Choroid plexus epithelial cell (primary cell): ENCODE data around the gene VIPR2.

Experiments used
- DNase-seq: peaks from one replicate; pipeline ENCODE4 v3.0.0-alpha.2; 2010; ENCODE audit warnings: low read depth
- H3K4me3 ChIP-seq: 2 replicates; pipeline ENCODE4 v1.5.1; 2011; ENCODE audit warnings: low read depth, mild to moderate bottlenecking, control low read depth, low read length, moderate library complexity
- TF ChIP-seq, protein P1 (sequence below): conservative IDR thresholded peaks from 2 replicates; pipeline ENCODE4 v1.5.1; 2011; ENCODE audit warnings: low read depth, mild to moderate bottlenecking, control low read depth, inconsistent platforms, low read length, moderate library complexity

VIPR2 gene

DNA sequence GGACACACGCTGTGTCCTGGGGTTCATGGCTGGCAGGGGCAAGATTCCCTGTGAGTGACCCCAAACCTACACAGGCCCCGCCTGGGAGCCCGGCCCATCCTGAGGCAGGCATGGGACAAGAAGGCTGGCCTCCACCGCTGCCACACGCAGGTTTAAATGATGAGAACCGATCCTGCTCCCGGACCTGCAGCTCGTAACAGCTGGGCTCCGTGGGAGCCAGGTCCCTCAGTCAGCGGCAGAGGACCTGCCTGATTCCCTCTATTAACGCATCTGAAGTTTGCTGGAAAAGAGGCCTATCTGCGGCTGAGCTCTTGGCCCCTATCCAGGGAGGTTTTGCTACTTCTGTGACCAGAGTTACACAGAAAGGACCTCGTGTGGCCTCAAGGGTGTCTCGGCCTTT is 112.3 kb downstream of the VIPR2 start:
- no peak for DNase-seq
- H3K4me3 ChIP-seq: no peak overlapping the region
- TF ChIP-seq, protein P1, sequence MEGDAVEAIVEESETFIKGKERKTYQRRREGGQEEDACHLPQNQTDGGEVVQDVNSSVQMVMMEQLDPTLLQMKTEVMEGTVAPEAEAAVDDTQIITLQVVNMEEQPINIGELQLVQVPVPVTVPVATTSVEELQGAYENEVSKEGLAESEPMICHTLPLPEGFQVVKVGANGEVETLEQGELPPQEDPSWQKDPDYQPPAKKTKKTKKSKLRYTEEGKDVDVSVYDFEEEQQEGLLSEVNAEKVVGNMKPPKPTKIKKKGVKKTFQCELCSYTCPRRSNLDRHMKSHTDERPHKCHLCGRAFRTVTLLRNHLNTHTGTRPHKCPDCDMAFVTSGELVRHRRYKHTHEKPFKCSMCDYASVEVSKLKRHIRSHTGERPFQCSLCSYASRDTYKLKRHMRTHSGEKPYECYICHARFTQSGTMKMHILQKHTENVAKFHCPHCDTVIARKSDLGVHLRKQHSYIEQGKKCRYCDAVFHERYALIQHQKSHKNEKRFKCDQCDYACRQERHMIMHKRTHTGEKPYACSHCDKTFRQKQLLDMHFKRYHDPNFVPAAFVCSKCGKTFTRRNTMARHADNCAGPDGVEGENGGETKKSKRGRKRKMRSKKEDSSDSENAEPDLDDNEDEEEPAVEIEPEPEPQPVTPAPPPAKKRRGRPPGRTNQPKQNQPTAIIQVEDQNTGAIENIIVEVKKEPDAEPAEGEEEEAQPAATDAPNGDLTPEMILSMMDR: no peak

DNA sequence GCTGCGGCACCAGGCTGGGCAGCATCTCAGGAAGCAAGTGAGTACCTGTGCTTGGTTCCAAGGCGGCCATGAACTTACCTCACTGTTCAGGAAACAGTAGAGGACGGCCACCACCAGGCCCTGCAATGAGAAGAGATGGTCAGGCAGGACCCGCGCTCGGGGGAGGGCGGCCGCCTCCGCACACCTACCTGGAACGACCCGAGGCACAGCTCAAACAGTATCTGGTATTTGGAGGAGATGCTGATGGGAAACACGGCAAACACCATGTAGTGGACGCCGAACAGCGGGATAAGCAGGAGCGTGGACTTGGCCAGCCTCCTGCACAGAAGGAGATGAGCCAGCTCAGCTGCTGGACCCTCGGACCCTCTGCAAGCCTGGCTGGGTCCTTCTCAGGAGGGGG is 112.9 kb downstream of the VIPR2 start:
- TF ChIP-seq, protein P1: no peak
- no peak overlapping the region for H3K4me3 ChIP-seq
- no peak for DNase-seq

DNA sequence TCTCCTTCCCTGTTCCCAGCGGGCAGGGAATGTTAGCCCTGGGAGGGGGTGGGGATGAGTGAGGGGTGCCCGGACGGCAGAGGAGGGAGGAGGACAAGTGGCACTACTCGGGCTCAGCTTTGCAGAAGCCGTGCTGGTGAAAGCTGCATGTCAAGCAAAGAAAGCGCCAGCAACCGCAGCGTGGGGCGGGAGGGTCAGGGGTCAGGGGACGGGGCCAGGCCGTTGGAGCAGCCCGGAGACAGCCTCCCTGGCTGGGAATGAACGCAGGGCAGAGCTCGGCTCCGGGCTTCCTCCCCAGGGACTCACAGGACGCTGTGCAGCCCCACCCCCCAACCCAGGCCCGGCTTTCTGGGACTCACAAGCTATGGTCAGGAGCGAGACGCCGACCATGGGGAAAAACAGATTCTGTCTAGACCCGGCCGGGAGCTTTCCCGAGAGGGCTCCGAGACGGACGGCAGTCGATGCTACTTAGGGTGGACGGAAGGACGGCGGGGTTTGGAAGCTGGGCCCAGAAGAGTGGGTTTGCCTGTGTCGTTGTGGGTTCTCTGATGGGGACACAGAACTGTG is 113.4 kb downstream of the VIPR2 start:
- TF ChIP-seq, protein P1: no peak
- peak overlapping the region; percentile 56 for H3K4me3 ChIP-seq
- no peak for DNase-seq

DNA sequence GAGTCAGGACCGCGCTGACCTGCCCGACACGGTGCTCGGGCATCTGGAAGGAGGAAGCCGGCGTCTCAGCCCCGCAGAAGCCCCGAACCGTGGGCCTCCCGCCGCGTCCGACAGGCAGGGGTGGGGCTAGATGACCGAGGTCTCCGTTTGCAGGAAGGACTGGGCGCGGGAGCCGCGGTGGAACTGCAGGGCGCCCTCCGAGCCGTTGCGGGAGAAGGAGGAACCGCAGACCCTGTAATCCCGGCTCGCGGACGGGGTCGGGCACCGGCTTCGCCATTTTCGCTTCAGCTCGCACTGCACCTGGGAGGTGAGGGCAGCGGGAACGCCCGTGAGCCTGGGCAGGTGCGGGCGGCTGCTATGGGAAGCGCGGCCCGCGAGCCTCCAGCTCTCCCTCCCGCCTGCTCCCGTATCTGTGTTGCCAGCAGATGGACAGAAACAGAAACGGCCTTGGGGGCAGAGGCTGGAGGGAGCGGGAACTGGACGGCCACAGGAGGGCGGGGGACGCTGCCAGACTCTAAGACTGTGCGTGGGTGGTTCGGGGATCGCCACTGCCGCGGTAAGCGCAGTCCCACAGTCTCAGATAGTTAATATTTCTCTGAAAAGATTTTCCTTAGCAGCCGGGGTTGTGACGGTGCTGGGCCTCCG is 114.1 kb downstream of the VIPR2 start:
- H3K4me3 ChIP-seq: peak overlapping the region; percentile 56
- no peak for DNase-seq
- TF ChIP-seq, protein P1: peak; percentile 38

DNA sequence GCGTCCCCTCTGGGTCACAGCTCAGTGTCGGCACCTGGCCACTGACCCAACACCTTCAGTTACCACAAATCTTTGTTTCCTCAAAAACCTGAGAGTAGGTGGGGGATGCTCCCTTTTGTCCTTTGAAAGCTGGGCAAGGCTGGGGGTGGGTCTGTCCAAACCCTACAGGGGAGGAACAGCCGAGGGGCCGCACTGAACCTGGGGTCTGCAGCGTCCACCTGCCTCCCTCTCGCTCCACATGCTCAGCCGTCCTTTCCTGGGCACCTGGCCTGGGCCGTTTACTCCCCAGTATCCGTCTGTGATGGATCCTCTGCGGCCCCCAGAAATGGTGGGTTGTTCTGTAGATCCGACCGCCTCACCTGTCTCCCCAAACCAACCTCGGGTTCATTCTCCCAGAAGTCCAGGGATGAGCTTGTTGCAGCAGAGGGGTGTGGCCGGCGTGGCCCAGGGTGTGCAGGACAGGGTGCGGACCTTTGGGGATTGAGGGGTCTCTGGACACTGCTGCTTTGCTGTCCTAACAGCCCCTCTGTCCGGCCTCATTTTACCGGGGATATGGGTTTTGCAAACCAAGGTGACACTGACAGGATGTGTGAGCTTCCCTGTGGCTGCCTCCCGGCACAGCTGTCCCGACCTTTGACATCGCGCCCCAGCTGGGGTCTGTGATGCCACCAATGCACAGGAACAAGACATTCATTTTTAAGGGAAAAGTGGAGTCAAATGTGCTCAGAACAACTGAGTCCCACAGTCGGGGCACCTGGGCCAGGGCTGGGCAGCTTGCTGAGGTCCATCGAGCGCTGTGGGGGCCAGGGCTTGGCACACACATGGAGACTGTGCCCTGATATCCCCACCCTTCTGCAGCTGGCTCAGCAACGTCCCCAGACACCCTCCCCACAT is 115.9 kb downstream of the VIPR2 start:
- TF ChIP-seq, protein P1: no peak
- no peak overlapping the region for H3K4me3 ChIP-seq
- DNase-seq: no peak

DNA sequence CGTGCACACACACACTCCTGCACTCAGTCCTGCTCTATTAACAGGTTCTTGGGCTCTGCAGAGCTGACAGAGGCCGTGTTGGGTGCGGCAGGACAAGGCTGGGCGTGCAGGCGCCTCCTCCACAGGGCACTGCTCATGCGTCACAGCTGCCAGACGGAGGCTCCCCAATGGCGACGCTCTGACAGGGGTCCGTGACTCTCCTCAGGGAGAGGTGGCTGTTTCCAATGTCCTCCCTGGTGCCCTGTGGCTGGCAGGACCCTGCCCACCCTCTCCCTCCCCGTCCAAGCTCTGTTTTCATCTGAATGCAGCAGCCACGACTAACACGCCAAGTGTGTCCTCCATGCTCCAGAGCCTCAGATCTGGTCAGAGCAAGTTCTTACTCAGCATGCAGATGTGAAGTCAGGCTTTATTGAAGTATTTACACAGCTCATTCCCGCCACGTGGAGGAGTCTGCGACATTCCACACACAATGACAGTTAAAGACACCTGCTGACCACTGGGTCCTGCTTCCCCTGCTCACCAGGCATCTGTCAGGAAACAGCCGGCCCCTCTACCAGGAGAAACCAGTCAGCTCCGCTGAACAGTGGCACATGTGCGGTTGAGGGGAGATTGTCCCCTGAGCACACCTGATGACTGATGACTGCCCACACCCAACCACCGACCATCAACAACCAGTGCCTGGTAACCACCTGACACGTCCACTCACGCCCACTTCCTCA is 116.7 kb downstream of the VIPR2 start:
- DNase-seq: no peak
- TF ChIP-seq, protein P1: no peak
- H3K4me3 ChIP-seq: no peak overlapping the region
